Gastroesophageal sphincter (tissue), 4 donors: ENCODE data around the gene FNDC4. TPM values are rescaled to one million over a fixed set of nuclear protein-coding genes. Genes with fewer than 3 reads are reported as not detected.

Experiments used
- ATAC-seq: fragments of 150-250 bp; one replicate; pipeline ENCODE4 v1.9.1; 2016; ENCODE audit warnings: mild to moderate bottlenecking, moderate library complexity
- H3K27ac ChIP-seq, 4 donors: fragments of 200-600 bp; sonication (generic) in 3 of 4; 1 replicate in 3 of 4; 2 replicates in 1 of 4; pipeline ENCODE4 v1.5.1; 2016 to 2019
- H3K27me3 ChIP-seq: fragments of 200-600 bp; sonication (generic); one replicate; pipeline ENCODE4 v1.5.1; 2019
- H3K36me3 ChIP-seq, 2 donors: fragments of 200-600 bp; sonication (generic); one replicate each; pipeline ENCODE4 v1.5.1; 2019; ENCODE audit warnings: control low read depth in 1 of 2
- H3K4me1 ChIP-seq, 3 donors: fragments of 200-600 bp; sonication (generic); 1 replicate in 2 of 3; 2 replicates in 1 of 3; pipeline ENCODE4 v1.5.1; 2016 to 2019; ENCODE audit warnings: control low read depth in 2 of 3
- H3K4me3 ChIP-seq, 2 donors: fragments of 200-600 bp; sonication (generic); one replicate each; pipeline ENCODE4 v1.5.1; 2019; ENCODE audit warnings: mild to moderate bottlenecking in 1 of 2, moderate library complexity in 1 of 2
- H3K9me3 ChIP-seq, 3 donors: fragments of 200-600 bp; sonication (generic); one replicate each; pipeline ENCODE4 v1.5.1; 2017 to 2019; ENCODE audit warnings: control low read depth in 2 of 3
- EP300 ChIP-seq: sonication (generic); formaldehyde crosslinking; IDR thresholded peaks from one replicate; pipeline ENCODE4 v1.6.1; 2017; ENCODE audit warnings: antibody characterized with exemption, mild to moderate bottlenecking
- POLR2A ChIP-seq, 2 donors: fragments of 450-650 bp; IDR thresholded peaks; one replicate each; pipeline ENCODE4 v1.6.1; 2017; ENCODE audit warnings: antibody characterized with exemption in 2 of 2, mild to moderate bottlenecking in 2 of 2, moderate library complexity in 1 of 2
- POLR2AphosphoS5 ChIP-seq: sonication (generic); formaldehyde crosslinking; IDR thresholded peaks from one replicate; pipeline ENCODE4 v1.6.1; 2017; ENCODE audit warnings: antibody characterized with exemption
- WGBS, 2 donors: methylation state at CpG; one replicate each; pipeline ENCODE4 v1.1.5; 2018; ENCODE audit warnings: low coverage in 1 of 2; 5-methylcytosine and 5-hydroxymethylcytosine counted together
- total RNA-seq, 4 donors: library from RNA; depleted of rRNA; stranded (reverse); fragments of >200 nt; gene quantifications; one replicate each; pipeline ENCODE4 v1.1.0, GENCODE V29; 2016
- TF ChIP-seq, protein P1 (sequence below), 4 experiments: fragments of 200-600 bp in 2 of 4; fragments of 450-650 bp in 2 of 4; sonication (generic) in 1 of 4; IDR thresholded peaks; one replicate each; pipeline ENCODE4 v1.5.1; 2017 to 2019; ENCODE audit warnings: antibody characterized with exemption in 4 of 4, mild to moderate bottlenecking in 2 of 4, moderate library complexity in 2 of 4

FNDC4 gene
- total RNA-seq, 4 donors from 2014 or later = 7.0 to 11.7 (median 9.9) TPM

- ATAC-seq = peak; percentile 30
- 27 to 40% methylated on average over 1 to 7 of the region's 35 CpGs for WGBS, 2 donors
Observed at GRCh38 chr2:27494284-27494943, 586 bp downstream of the FNDC4 start.

DNA sequence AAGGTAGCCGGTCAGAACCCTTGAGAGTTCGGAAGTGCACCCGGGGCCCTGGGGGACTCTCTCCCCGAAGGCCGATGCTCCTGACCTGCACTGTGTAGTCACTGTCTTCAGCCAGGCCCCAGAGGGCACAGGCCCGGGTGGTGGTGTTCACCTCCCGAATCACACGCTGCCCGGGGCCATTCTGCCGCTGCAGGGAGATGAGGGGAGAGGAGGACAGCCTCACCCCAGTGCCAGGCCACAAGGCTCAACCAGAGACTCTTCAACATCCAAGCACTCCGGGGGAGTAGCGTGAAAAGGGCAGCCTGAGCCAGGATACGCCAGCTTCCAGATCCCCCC lies 1.1 kb downstream of the FNDC4 start:
- no CpG with 5 or more reads among the region's 13 CpGs for WGBS, 2 donors
- H3K9me3 ChIP-seq = no peaks in the 10 kb centered on the region
- H3K4me1 ChIP-seq = peaks cover 0 to 35% (median 0%) of the 10 kb centered on the region in 3 donors
- peaks cover 2% of the 10 kb centered on the region for H3K27me3 ChIP-seq
- ATAC-seq = no peak
- peak overlapping the region in 1 of 2 donors; percentile 89 for H3K4me3 ChIP-seq
- peaks cover 0 to 5% of the 10 kb centered on the region in 2 donors for H3K36me3 ChIP-seq
- TF ChIP-seq POLR2A (IDR thresholded peaks at IDR 0.05) = no peak
- TF ChIP-seq POLR2AphosphoS5 = no peak
- no peak for TF ChIP-seq EP300
- TF ChIP-seq, protein P1, sequence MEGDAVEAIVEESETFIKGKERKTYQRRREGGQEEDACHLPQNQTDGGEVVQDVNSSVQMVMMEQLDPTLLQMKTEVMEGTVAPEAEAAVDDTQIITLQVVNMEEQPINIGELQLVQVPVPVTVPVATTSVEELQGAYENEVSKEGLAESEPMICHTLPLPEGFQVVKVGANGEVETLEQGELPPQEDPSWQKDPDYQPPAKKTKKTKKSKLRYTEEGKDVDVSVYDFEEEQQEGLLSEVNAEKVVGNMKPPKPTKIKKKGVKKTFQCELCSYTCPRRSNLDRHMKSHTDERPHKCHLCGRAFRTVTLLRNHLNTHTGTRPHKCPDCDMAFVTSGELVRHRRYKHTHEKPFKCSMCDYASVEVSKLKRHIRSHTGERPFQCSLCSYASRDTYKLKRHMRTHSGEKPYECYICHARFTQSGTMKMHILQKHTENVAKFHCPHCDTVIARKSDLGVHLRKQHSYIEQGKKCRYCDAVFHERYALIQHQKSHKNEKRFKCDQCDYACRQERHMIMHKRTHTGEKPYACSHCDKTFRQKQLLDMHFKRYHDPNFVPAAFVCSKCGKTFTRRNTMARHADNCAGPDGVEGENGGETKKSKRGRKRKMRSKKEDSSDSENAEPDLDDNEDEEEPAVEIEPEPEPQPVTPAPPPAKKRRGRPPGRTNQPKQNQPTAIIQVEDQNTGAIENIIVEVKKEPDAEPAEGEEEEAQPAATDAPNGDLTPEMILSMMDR (IDR thresholded peaks at IDR 0.05) = no peak
- H3K27ac ChIP-seq = peak overlapping the region in 3 of 4 donors; percentile 69 to 75 (median 70)

More at GRCh38 chr2:27494284-27494943, 586 bp downstream of the FNDC4 start:
- H3K27ac ChIP-seq = peak overlapping the region in 3 of 4 donors; percentile 69 to 75 (median 70)
- H3K4me3 ChIP-seq = peak overlapping the region; percentile 46 to 89
- TF ChIP-seq, protein P1 (IDR thresholded peaks at IDR 0.05) = no peak
- TF ChIP-seq POLR2A (IDR thresholded peaks at IDR 0.05) = no peak
- peak; percentile 82 for TF ChIP-seq POLR2AphosphoS5
- no peak for TF ChIP-seq EP300
- H3K27me3 ChIP-seq = peaks cover 7% of the 10 kb centered on the region
- H3K4me1 ChIP-seq = peaks cover 0 to 30% (median 0%) of the 10 kb centered on the region in 3 donors
- H3K9me3 ChIP-seq = no peaks in the 10 kb centered on the region
- peaks cover 0 to 5% of the 10 kb centered on the region in 2 donors for H3K36me3 ChIP-seq

GRCh38 chr2:27492557-27492956 lies 2.4 kb downstream of the FNDC4 start:
- no peak overlapping the region for H3K27ac ChIP-seq

DNA sequence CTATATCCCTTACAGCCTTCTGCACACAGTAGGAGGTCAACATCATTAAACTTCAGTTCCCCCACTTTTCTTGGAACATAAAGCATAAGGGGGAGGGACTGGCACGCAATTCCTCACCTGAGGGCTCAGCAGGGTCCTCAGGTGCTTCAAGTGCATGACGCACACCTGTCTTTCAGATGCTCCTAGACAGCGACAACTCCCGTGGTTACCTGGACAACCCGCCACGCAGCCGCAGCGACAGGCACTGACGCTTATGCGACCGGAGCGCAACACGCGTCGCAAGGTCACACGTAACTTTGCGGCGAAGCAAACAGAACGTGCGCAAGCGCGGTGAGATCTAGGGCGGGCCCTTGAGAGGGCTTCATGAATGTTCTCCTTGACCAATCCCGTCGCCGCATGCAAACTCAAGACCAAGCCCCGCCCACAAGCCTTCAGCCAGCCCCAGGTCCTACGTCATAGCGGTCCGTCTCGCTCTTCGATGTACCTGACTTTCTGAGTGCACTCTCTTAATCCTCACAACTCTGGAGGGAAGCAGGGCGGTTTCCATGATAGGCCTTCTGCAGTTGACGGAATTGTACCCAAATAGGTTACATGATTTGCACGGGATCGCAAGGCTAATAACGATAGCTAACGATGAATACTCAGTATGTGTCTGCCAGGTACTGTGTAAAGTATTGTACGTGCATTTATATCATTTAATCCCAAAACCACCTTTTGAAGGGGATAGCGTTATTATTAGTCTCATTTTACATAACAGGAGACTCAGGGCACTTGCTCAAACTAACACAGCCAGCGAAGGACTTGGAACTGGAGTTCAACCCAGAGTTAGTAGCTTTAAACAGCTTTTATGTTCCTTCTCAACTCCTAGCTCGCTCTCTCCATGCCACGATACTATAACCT lies 5.3 kb downstream of the FNDC4 start, which contains the start of gene IFT172:
TSS of gene IFT172 (minus strand) at position 246 of the 900 bp plus-strand sequence. CDS start at position 156, 90 bp downstream.
- H3K27ac ChIP-seq = peak within 1 kb of the TSS; percentile 76 to 85 (median 84)
- no peaks in the 10 kb centered on the region for H3K27me3 ChIP-seq
- peaks cover 0 to 15% of the 10 kb centered on the region in 2 donors for H3K36me3 ChIP-seq
- peaks cover 0 to 41% (median 0%) of the 10 kb centered on the region in 3 donors for H3K4me1 ChIP-seq
- peak within 1 kb of the TSS; percentile 60 to 63 for H3K4me3 ChIP-seq
- TF ChIP-seq EP300 (no peak), POLR2AphosphoS5 (peak; percentile 90), POLR2A (IDR thresholded peaks at IDR 0.05) (peak; percentile 43 to 60)
- TF ChIP-seq, protein P1 (IDR thresholded peaks at IDR 0.05) = no peak
- no peaks in the 10 kb centered on the region for H3K9me3 ChIP-seq
- 3 to 15% methylated on average over 11 to 34 of the region's 43 CpGs for WGBS, 2 donors
- peak; percentile 99 for ATAC-seq

More at GRCh38 chr2:27492557-27492956, 2.4 kb downstream of the FNDC4 start:
- Histone ChIP-seq H3K27me3 (no peaks in the 10 kb centered on the region), H3K4me3 (no peak overlapping the region), H3K36me3 (peaks cover 0 to 5% of the 10 kb centered on the region in 2 donors), H3K9me3 (no peaks in the 10 kb centered on the region), H3K4me1 (peaks cover 0 to 48% (median 0%) of the 10 kb centered on the region in 3 donors)
- WGBS, 2 donors = 93 to 100% methylated on average over 2 to 4 of the region's 4 CpGs
- ATAC-seq = no peak
- TF ChIP-seq, protein P1 (IDR thresholded peaks at IDR 0.05) = no peak
- TF ChIP-seq POLR2A (IDR thresholded peaks at IDR 0.05) (no peak), POLR2AphosphoS5 (no peak), EP300 (no peak)
